Measurements from ENCODE around the gene ERAL1.
"Not testable (repeated sequence)": the region's sequence is repeated elsewhere in the genome, so short reads cannot be mapped to it uniquely, and the experiment has no call there.

The ERAL1 gene

GRCh38 chr17:28853295-28853694, 1.5 kb upstream of the ERAL1 start:
- DNase-seq = no peak

- no peak for DNase-seq
Observed at GRCh38 chr17:28855336-28855679, 492 bp downstream of the ERAL1 start.

- no peak for DNase-seq
Observed at GRCh38 chr17:28856028-28856574, 1.3 kb downstream of the ERAL1 start.

- no peak for DNase-seq
Observed at GRCh38 chr17:28857905-28858800, 3.3 kb downstream of the ERAL1 start.

GRCh38 chr17:28858801-28859355, 4.1 kb downstream of the ERAL1 start:
- no peak for DNase-seq

- DNase-seq = no peak
Observed at GRCh38 chr17:28860363-28860808, 5.6 kb downstream of the ERAL1 start.

GRCh38 chr17:28861393-28862203, 6.8 kb downstream of the ERAL1 start:
- DNase-seq = no peak

GRCh38 chr17:28862561-28862960, 7.7 kb downstream of the ERAL1 start:
- no peak for DNase-seq

GRCh38 chr17:28863953-28864352, 9.1 kb downstream of the ERAL1 start:
- no peak for DNase-seq

- DNase-seq = no peak
Observed at GRCh38 chr17:28864991-28865849, 10.4 kb downstream of the ERAL1 start.

GRCh38 chr17:28865946-28866752, 11.3 kb downstream of the ERAL1 start:
- DNase-seq = no peak

- no peak for DNase-seq
Observed at GRCh38 chr17:28867276-28867675, 12.5 kb downstream of the ERAL1 start.

- no peak for DNase-seq
Observed at GRCh38 chr17:28871056-28871579, 16.3 kb downstream of the ERAL1 start.

GRCh38 chr17:28873839-28874238, 19.0 kb downstream of the ERAL1 start:
- DNase-seq = no peak

GRCh38 chr17:28874750-28875149, 19.9 kb downstream of the ERAL1 start:
- no peak for DNase-seq

- DNase-seq = no peak
Observed at GRCh38 chr17:28875848-28876550, 21.2 kb downstream of the ERAL1 start.

GRCh38 chr17:28877150-28877711, 22.4 kb downstream of the ERAL1 start:
- DNase-seq = not testable (repeated sequence)

- DNase-seq = no peak
Observed at GRCh38 chr17:28878158-28878910, 23.5 kb downstream of the ERAL1 start.

GRCh38 chr17:28878981-28879380, 24.2 kb downstream of the ERAL1 start:
- DNase-seq = peak; percentile 40

Measured in fibroblast of skin of scalp (primary cell).